NCI-H524 (cell line): ENCODE data around the gene ASXL3.

Source experiments
- DNase-seq, 2 experiments: peaks; one replicate each; lab custom pipeline; 2025; lab: John Stamatoyannopoulos, UW

Gene ASXL3

DNA sequence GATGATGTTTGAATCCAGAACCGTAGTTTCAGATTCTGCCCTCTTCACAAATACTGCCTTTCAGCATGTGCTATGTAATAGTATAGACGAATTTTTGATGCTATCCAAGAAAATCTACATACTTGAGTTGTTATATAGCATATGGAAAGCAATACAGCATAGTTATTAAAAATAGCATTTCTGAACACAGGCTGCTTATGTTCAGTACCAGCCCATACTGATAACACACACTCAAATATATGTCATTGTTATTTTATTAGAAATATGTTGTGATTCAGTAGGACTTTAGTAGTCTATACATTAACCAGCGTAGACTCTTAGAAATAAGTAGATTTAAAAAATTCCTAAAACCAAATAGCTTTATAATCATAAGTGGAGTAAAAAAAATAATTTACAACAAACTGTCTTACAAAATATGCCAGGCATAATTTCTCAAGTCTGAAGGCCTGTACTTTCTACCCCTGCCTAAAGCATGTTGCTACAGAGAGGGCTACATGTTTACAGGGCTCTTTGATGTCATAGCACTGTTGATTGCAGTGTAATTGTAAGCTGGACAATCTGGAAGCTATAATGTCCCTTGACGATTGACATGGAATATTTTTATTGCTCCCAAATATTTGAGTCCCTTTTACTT, 86.3 kb downstream of the ASXL3 start:
- DNase-seq: no peak

DNA sequence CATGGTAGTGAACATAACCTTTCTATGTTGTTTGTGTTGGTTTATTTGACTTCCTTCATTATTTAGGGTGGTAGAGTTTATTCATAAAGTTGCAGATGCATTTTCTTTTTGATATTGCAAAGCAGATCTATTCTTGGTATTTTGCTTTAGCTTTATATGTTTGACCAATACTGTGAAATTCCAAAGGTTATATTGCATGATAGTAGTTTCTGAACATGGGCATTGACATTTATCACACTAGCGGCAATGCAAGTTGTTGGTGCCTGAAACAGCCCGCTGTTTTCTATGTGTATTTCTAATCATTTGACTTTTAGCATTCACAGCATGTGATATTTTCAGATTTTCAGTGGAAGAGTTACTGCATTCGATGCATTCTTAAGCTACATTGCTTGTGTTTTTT, 87.2 kb downstream of the ASXL3 start:
- DNase-seq: no peak

GRCh38 chr18:33665641-33666040, 87.6 kb downstream of the ASXL3 start:
- no peak for DNase-seq

DNA sequence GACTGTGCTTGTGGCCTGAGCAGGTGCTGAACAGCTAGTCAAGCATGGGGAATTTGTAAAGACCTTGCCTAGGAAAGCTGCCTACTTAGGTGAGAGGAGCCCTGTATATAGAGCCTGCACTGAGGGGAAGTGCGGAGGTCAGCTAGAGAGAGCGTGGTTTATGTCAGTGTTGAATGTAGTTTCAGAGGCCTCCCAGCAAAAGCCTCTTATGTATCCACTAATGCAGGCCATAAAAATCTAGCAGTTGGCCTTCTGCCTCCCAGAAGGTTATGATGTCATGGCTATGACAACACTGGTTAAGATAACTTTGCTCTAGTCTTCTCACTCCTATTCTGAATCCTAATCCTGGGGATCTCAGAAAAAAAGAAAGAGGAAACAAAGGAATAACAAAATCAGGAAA, 88.9 kb downstream of the ASXL3 start:
- no peak for DNase-seq

DNA sequence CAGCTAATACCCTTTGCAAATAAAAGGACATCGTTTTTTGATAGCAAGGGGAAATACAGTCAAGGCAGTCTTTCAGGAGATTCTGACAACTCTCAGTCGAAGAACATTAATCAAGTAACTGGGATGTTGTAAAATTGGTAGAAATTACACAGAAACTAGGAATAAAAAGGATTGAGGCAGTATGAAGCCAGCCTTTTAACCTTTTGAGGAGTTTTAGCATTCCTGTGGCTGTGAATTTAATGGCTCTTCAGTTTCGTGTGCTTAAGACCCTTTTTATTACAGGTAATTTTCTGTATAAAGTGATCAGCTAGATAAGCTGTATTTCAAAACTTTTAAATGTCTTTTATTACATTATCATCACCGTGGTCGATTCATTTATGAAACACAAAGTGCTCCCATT, 91.6 kb downstream of the ASXL3 start:
- no peak for DNase-seq

GRCh38 chr18:33670029-33670428, 92.0 kb downstream of the ASXL3 start:
- DNase-seq: no peak

DNA sequence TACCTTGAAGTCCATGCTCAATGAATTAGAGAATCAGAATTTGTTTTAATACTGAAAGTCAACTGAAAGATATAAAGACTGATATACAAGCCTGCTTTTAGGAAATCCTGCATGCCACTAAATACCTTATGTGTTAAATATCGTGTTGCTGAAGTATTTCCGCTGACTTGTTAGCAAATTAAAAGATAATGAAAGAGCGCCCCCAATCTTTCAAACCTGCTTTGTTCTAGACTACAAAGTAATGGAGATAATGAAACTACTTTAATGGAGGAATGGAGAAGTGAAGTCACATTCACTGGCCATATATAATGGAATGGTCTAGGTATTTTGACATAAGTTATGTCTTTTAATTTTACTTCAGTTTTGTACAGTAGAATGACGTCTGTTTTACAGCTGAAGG, 95.7 kb downstream of the ASXL3 start:
- no peak for DNase-seq

GRCh38 chr18:33676593-33676992, 98.6 kb downstream of the ASXL3 start:
- peak in 1 of 2 experiments; percentile 38 for DNase-seq

GRCh38 chr18:33677891-33678290, 99.9 kb downstream of the ASXL3 start:
- no peak for DNase-seq

DNA sequence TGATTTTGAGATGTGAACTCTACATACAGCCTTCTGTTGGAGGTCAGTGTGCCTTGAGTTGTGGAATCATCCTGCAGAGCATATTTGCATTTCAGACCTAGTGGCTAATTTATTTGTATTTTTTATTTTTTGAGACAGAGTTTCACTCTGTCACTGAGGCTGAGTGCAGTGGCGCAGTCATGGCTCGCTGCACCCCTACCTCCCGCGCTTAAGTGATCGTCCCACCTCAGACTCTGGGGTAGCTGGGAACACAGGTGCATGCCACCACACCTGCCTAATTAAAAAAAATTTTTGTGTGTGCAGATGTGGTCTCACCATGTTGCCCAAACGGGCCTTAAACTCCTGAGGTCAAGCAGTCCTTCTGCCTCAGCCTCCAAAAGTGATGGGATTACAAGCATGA, 104.4 kb downstream of the ASXL3 start:
- DNase-seq: no peak

DNA sequence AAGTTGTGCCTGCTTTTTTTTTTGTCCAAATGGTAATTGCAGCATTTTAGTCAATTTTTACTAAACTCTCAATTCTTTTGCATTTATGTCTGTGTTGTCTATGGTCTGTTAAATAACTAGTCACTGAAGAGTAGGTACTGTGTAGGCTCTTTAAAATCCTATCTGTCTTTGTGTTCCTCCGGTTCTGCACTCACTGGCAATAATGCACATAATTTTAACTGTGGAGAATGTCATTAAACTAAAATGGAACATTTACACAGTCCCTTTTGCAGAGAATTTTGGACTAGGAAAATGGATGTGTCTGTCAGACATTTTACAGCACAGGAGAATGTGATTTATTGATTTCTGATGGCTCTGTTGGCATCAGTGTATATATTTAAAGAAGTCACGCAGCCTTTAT, 116.6 kb downstream of the ASXL3 start:
- no peak for DNase-seq

- no peak for DNase-seq
Measured at GRCh38 chr18:33696332-33697162, 118.5 kb downstream of the ASXL3 start.

DNA sequence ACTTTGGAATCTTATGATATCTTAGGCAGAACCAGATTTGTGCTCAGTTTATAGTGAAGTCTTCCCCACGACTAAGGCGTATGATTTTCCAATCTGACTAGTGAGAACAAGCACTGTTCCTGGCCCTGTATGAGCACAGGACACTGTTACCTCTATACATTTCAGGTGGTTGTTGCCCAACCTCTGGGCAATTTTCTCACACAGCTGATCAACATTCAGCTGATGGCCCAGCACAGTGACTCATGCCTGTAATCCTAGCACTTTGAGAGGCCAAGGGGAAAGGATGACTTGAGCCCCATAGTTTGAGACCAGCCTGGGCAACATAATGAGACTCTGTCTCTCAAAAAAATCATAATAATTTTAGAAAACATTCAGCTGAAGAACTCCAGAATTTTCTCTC, 119.5 kb downstream of the ASXL3 start:
- no peak for DNase-seq

- no peak for DNase-seq
Measured at GRCh38 chr18:33699372-33699771, 121.4 kb downstream of the ASXL3 start.

DNA sequence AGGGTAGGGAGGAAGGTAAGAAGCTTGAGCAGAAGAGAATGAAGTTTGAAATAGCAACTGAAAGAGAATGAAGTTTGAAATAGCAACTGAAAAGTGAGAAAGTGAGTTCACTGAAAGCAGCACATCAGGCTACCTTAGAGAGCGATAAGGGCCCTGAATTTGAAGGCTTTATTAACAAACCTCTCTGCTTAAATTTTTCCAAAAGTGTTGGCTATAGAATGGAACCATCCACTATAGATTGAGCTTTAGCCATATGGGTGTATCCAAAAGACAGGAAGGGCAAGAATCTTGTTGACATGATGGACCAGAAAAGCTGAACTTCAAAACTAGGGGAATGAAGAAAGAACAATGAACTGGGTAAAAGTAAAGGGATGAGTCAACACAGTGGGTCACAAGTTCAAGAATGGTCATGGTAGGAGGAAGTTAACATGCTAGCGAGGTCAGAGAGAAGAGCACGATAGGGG, 122.5 kb downstream of the ASXL3 start:
- no peak for DNase-seq

- DNase-seq: no peak
Measured at GRCh38 chr18:33702625-33703024, 124.6 kb downstream of the ASXL3 start.

DNA sequence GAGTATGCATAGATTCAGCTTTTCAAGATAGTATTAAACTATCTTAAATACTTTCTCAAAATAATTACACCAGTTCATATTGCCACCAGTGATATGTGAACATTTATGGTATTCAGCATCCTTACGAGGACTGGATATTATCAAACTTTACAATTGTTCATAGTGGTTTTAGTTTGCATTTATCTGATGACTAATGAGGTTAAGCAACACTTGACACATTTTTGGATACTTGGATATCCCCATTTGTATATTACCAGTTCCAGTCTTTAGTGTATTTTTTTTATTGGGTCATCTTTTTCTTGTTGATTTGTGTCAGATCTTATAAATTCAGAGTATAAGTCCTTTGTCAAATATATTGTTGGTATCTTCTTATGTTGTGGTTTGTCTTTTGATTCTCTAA, 128.4 kb downstream of the ASXL3 start:
- no peak for DNase-seq

DNA sequence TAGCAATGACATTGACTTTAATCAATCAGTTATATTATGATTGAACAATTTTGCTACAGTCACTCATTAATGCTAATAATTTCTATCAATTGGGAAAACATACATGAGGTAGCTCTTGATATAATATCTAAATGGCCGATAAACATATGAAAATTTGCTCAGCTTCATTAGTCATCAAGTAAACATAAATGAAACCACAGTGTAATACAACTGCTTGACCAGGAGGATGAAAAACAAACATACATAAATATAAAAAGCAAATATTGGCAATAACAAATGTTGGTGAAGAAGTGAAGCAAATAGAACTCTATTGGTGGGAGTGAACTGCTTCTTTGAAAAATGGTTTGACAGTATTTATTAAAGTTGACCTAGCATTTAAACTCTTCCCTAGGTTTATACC, 130.9 kb downstream of the ASXL3 start:
- DNase-seq: no peak

DNA sequence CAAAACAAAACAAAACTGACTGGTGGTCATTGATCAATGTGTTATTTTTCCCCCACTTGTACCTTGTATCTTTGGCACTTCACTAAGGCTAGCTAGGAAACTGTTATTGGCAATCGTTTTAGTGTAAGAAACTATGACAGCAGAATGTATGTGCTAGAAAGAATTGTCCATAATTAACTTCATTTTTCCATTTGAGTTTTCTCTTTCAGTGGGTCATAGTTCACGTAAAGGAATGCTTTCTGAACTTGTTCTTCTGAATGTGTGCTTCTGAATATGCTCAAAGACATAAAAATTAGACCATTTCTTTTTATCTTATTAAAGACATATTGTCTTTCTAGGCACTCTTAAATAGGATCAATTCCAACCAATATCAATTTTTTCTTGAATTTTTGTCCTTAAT, 132.2 kb downstream of the ASXL3 start:
- no peak for DNase-seq

GRCh38 chr18:33711514-33711913, 133.5 kb downstream of the ASXL3 start:
- peak; percentile 60 to 84 for DNase-seq

DNA sequence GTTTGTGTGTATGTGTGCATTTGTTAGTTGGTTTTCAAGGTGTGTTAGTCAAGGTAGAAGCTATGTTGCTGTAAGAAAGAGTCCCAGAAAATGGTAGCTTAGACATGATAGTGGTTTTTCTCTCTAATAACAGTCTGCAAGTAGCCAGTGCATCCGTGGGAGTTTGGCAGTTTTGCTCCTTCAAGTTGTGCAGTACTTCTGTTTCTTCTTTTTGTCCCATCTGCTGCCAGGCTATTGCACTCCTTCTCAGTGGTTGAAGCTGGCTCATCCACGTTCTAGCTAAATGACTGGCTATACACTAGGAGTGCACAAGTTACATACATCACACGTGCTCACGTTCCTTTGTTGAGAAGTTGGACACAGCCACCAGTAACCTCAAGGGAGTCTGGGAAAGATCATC, 134.7 kb downstream of the ASXL3 start:
- peak in 1 of 2 experiments; percentile 7 for DNase-seq

DNA sequence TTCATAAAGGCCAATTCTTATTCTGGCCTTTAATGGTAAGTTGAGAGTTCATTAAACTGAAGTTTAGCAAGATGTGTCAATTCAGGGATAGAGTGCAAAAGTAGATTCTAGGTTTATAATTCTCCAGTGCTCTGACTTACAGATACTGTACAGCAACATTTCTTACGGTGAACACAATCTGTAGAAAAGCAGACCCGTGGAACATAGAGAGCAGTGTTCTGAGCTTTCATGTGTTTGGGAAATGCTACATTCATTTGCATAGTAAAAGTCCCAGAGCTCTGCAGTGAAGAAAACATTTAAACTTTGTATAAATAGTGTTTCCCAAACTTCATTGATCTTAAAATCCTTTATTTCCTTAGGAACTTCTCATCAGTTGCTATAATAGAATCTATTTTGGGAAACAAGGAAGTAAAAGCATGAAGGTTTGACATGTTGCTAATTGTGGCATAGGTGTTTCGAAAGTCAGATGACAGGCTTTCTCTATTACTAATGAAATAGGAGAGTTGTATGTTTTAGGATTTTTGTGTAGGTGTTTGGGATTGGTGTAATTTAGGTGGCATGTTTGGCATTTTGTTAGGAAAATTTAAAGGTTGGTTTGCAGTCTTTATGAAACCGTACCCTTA, 138.2 kb downstream of the ASXL3 start:
- no peak for DNase-seq

DNA sequence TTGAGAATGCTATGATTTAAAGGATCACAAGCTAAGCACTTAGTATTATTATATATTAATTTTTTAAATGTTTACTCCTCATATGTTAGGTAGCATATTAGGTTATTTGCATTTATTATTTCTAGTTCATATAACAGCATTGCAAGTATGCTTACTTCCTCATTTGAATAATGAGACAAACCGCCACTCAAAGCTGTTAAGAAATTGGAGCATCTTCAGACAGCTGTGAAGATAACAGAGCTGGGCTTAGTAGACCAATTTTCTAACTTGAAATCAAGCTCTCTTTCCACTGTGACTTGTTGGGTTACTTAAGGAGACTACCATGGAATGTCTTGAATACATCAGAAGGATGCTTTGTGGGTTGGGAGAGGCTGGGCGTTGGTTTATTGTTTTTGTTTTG, 139.3 kb downstream of the ASXL3 start:
- DNase-seq: no peak
